H9 (cell line): ENCODE data around the gene CRHR1. TPM values are rescaled to one million over a fixed set of nuclear protein-coding genes. Genes with fewer than 3 reads are reported as not detected.

ENCODE experiments used
- DNase-seq: peaks from one replicate; pipeline ENCODE4 v3.0.0-alpha.2; 2017
- H2AFZ ChIP-seq: one replicate; pipeline ENCODE4 v1.6.1; 2013; ENCODE audit warnings: mild to moderate bottlenecking, low read length, control low read depth, moderate library complexity
- H2AK5ac ChIP-seq: 2 replicates; pipeline ENCODE4 v1.6.1; 2013; ENCODE audit warnings: low read length, control low read depth, mixed read lengths; ENCODE audit not compliant: insufficient read length
- H2BK120ac ChIP-seq: one replicate; pipeline ENCODE4 v1.6.1; 2013; ENCODE audit warnings: low read depth, mild to moderate bottlenecking, low read length, control low read depth, inconsistent platforms; ENCODE audit not compliant: poor library complexity, severe bottlenecking
- H2BK12ac ChIP-seq: 2 replicates; pipeline ENCODE4 v1.6.1; 2013; ENCODE audit warnings: low read length, control low read depth, mixed read lengths, low read depth; ENCODE audit not compliant: insufficient read length
- H2BK15ac ChIP-seq: 2 replicates; pipeline ENCODE4 v1.6.1; 2013; ENCODE audit warnings: low read depth, low read length, control low read depth
- H2BK20ac ChIP-seq: one replicate; pipeline ENCODE4 v1.6.1; 2013; ENCODE audit warnings: low read depth, mild to moderate bottlenecking, low read length, control low read depth, inconsistent platforms; ENCODE audit not compliant: poor library complexity, severe bottlenecking
- H2BK5ac ChIP-seq: 2 replicates; pipeline ENCODE4 v1.6.1; 2013; ENCODE audit warnings: low read length, control low read depth, mixed read lengths; ENCODE audit not compliant: insufficient read length
- H3K14ac ChIP-seq: 2 replicates; pipeline ENCODE4 v1.6.1; 2013; ENCODE audit warnings: low read length, control low read depth; ENCODE audit not compliant: insufficient read depth
- H3K18ac ChIP-seq: 2 replicates; pipeline ENCODE4 v1.6.1; 2013; ENCODE audit warnings: low read depth, mild to moderate bottlenecking, mixed read lengths, low read length, control low read depth; ENCODE audit not compliant: insufficient read length
- H3K23ac ChIP-seq: 2 replicates; pipeline ENCODE4 v1.6.1; 2013; ENCODE audit warnings: low read length, control low read depth, mixed read lengths, low read depth; ENCODE audit not compliant: insufficient read length
- H3K23me2 ChIP-seq: 2 replicates; pipeline ENCODE4 v1.6.1; 2013; ENCODE audit warnings: low read depth, mild to moderate bottlenecking, mixed read lengths, low read length, control low read depth; ENCODE audit not compliant: insufficient read length, poor library complexity, severe bottlenecking
- H3K27ac ChIP-seq: 2 replicates; pipeline ENCODE4 v1.5.1; 2013; ENCODE audit warnings: low read length, control low read depth, mixed read lengths, low read depth; ENCODE audit not compliant: insufficient read length
- H3K27me3 ChIP-seq: 2 replicates; pipeline ENCODE4 v1.6.1; 2013; ENCODE audit warnings: low read length, control low read depth, inconsistent platforms; ENCODE audit not compliant: insufficient read depth
- H3K4ac ChIP-seq: 2 replicates; pipeline ENCODE4 v1.6.1; 2013; ENCODE audit warnings: low read depth, mild to moderate bottlenecking, control low read depth, inconsistent platforms, low read length, moderate library complexity
- H3K4me1 ChIP-seq: 2 replicates; pipeline ENCODE4 v1.6.1; 2013; ENCODE audit warnings: low read length, control low read depth, inconsistent platforms; ENCODE audit not compliant: insufficient read depth
- H3K4me2 ChIP-seq: 2 replicates; pipeline ENCODE4 v1.6.1; 2013; ENCODE audit warnings: low read length, control low read depth, mixed read lengths; ENCODE audit not compliant: insufficient read length, insufficient read depth
- H3K56ac ChIP-seq: 2 replicates; pipeline ENCODE4 v1.6.1; 2013; ENCODE audit warnings: low read depth, mild to moderate bottlenecking, mixed read lengths, low read length, control low read depth; ENCODE audit not compliant: insufficient read length
- H3K79me1 ChIP-seq: 2 replicates; pipeline ENCODE4 v1.6.1; 2013; ENCODE audit warnings: low read depth, mild to moderate bottlenecking, moderate library complexity, low read length, control low read depth, inconsistent platforms; ENCODE audit not compliant: insufficient read depth, poor library complexity, severe bottlenecking
- H3K79me2 ChIP-seq: 2 replicates; pipeline ENCODE4 v1.6.1; 2013; ENCODE audit warnings: low read length, control low read depth, inconsistent platforms; ENCODE audit not compliant: insufficient read depth
- H3K9ac ChIP-seq: 2 replicates; pipeline ENCODE4 v1.6.1; 2013; ENCODE audit warnings: low read length, control low read depth, mixed read lengths; ENCODE audit not compliant: insufficient read length; ENCODE audit errors: extremely low read depth
- H3K9me3 ChIP-seq: one replicate; pipeline ENCODE4 v1.6.1; 2013; ENCODE audit warnings: low read depth, low read length, inconsistent platforms; ENCODE audit not compliant: control insufficient read depth
- H3T11ph ChIP-seq: one replicate; pipeline ENCODE4 v1.6.1; 2013; ENCODE audit warnings: mild to moderate bottlenecking, low read length, control low read depth, inconsistent platforms
- H4K20me1 ChIP-seq: one replicate; pipeline ENCODE4 v1.6.1; 2013; ENCODE audit not compliant: control insufficient read depth, insufficient read length, insufficient read depth
- H4K5ac ChIP-seq: 2 replicates; pipeline ENCODE4 v1.6.1; 2013; ENCODE audit warnings: low read depth, mild to moderate bottlenecking, mixed read lengths, low read length, control low read depth; ENCODE audit not compliant: insufficient read length
- H4K8ac ChIP-seq: replicated peaks from 2 replicates; pipeline ENCODE4 v1.6.1; 2013; ENCODE audit warnings: low read length, control low read depth, mixed read lengths, low read depth; ENCODE audit not compliant: insufficient read length
- H4K91ac ChIP-seq: 2 replicates; pipeline ENCODE4 v1.6.1; 2013; ENCODE audit warnings: low read depth, mild to moderate bottlenecking, moderate library complexity, mixed read lengths, low read length, control low read depth; ENCODE audit not compliant: insufficient read length
- H3K27ac Mint-ChIP-seq, 3 experiments: 2 replicates in 2 of 3; 3 replicates in 1 of 3; pipeline ENCODE4 v1.8.0; 2020 to 2021; ENCODE audit warnings: mixed read lengths in 3 of 3, mild to moderate bottlenecking in 1 of 3, moderate library complexity in 1 of 3
- H3K27me3 Mint-ChIP-seq: 2 replicates; pipeline ENCODE4 v1.8.0; 2021; ENCODE audit warnings: low read depth, mild to moderate bottlenecking, moderate library complexity, mixed read lengths
- H3K36me3 Mint-ChIP-seq, 3 experiments: 2 replicates in 2 of 3; 3 replicates in 1 of 3; pipeline ENCODE4 v1.8.0; 2020 to 2021; ENCODE audit warnings: low read depth in 3 of 3, mixed read lengths in 3 of 3; ENCODE audit not compliant: insufficient read depth in 1 of 3
- H3K4me1 Mint-ChIP-seq, 2 experiments: 2 replicates each; pipeline ENCODE4 v1.8.0; 2020; ENCODE audit warnings: mixed read lengths in 2 of 2
- H3K4me3 Mint-ChIP-seq, 2 experiments: 2 replicates in 1 of 2; 3 replicates in 1 of 2; pipeline ENCODE4 v1.8.0; 2020 to 2021; ENCODE audit warnings: mild to moderate bottlenecking in 2 of 2, mixed read lengths in 2 of 2, moderate library complexity in 1 of 2
- H3K9me3 Mint-ChIP-seq, 2 experiments: 2 replicates in 1 of 2; 3 replicates in 1 of 2; pipeline ENCODE4 v1.8.0; 2020; ENCODE audit warnings: mild to moderate bottlenecking in 2 of 2, mixed read lengths in 2 of 2, moderate library complexity in 1 of 2
- WGBS: extraction: QIAGEN DNeasy Blood & Tissue Kit; methylation state at CpG from one replicate; pipeline ENCODE4 v1.1.7; 2013; ENCODE audit warnings: missing lambda C conversion rate, low lambda C conversion rate, mixed read lengths; ENCODE audit not compliant: insufficient read length; ENCODE audit errors: extremely low coverage; 5-methylcytosine and 5-hydroxymethylcytosine counted together
- total RNA-seq: library from RNA; stranded (reverse); gene quantifications from 2 replicates; pipeline ENCODE4 v1.2.1, GENCODE V29; 2021
- TF ChIP-seq, protein P1 (sequence below): fragments of 200-600 bp; sonication (generic); conservative IDR thresholded peaks from 3 replicates; pipeline ENCODE4 v1.8.0; 2021; ENCODE audit warnings: antibody characterized with exemption, mild to moderate bottlenecking

The CRHR1 gene
- total RNA-seq, 1 experiment from 2014 or later = 0.52 TPM

DNA sequence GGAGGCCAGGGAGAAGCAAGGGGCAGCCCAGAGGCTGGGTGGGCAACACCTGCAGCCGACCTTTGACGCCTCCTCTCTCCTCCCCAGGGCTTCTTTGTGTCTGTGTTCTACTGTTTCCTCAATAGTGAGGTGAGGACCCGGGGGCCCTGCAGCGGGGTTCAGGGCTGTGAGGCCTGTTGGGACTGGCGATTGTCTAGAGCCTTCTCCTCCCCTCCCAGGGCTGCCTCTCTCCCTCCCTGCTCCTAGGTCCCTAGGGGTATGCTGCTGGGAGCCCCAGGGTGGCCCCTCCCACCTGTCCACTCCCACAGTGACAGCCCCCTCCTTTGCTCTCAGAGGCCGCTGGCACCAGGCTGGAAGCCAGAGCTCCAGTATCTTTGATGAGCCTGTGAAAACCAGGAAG lies 49.8 kb downstream of the CRHR1 start:
- Histone ChIP-seq H3K4me1 (no peaks in the 10 kb centered on the region), H3K56ac (no peak overlapping the region), H2BK15ac (no peak overlapping the region), H2AFZ (no peak overlapping the region), H4K20me1 (no peaks in the 10 kb centered on the region), H2BK20ac (no peak overlapping the region), H3K18ac (no peak overlapping the region), H4K5ac (no peak overlapping the region), H2AK5ac (no peak overlapping the region), H3K4me2 (no peak overlapping the region), H2BK12ac (no peak overlapping the region), H3K9me3 (no peaks in the 10 kb centered on the region), H3K79me1 (no peaks in the 10 kb centered on the region), H4K8ac (no peak overlapping the region), H2BK5ac (no peak overlapping the region), H3K4ac (no peak overlapping the region), H3K79me2 (no peaks in the 10 kb centered on the region), H3K27ac (no peak overlapping the region), H3K27me3 (no peaks in the 10 kb centered on the region), H3K23ac (no peak overlapping the region), H4K91ac (no peak overlapping the region), H3K23me2 (no peaks in the 10 kb centered on the region), H3K9ac (no peak overlapping the region), H3K14ac (no peak overlapping the region), H2BK120ac (no peak overlapping the region), H3T11ph (no peak overlapping the region)
- Mint-ChIP-seq H3K4me1 (peaks cover 3 to 12% of the 10 kb centered on the region in 2 experiments; a peak in 2 of 4 replicates), H3K9me3 (no peaks in the 10 kb centered on the region), H3K4me3 (no peak overlapping the region), H3K27me3 (peaks cover 4% of the 10 kb centered on the region), H3K36me3 (no peaks in the 10 kb centered on the region), H3K27ac (no peak overlapping the region)
- TF ChIP-seq, protein P1, sequence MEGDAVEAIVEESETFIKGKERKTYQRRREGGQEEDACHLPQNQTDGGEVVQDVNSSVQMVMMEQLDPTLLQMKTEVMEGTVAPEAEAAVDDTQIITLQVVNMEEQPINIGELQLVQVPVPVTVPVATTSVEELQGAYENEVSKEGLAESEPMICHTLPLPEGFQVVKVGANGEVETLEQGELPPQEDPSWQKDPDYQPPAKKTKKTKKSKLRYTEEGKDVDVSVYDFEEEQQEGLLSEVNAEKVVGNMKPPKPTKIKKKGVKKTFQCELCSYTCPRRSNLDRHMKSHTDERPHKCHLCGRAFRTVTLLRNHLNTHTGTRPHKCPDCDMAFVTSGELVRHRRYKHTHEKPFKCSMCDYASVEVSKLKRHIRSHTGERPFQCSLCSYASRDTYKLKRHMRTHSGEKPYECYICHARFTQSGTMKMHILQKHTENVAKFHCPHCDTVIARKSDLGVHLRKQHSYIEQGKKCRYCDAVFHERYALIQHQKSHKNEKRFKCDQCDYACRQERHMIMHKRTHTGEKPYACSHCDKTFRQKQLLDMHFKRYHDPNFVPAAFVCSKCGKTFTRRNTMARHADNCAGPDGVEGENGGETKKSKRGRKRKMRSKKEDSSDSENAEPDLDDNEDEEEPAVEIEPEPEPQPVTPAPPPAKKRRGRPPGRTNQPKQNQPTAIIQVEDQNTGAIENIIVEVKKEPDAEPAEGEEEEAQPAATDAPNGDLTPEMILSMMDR = no peak
- DNase-seq = no peak
- WGBS = no CpG with 5 or more reads among the region's 6 CpGs
